DOHH2 (cell line): ENCODE data around the gene MXD3.

Experiments
- H3F3A ChIP-seq: fragments of 200-600 bp; sonication (generic), shearing (Covaris generic); 2 replicates; pipeline ENCODE4 v1.6.0; 2016; ENCODE audit warnings: antibody characterized with exemption, mild to moderate bottlenecking; ENCODE audit not compliant: control insufficient read depth, insufficient read depth
- H3K27ac ChIP-seq: fragments of 200-600 bp; sonication (generic); 2 replicates; pipeline ENCODE4 v1.5.1; 2014; ENCODE audit warnings: low read depth, mild to moderate bottlenecking, low read length, moderate library complexity
- H3K27me3 ChIP-seq: fragments of 200-600 bp; sonication (generic); 2 replicates; pipeline ENCODE4 v1.6.1; 2014; ENCODE audit warnings: mild to moderate bottlenecking, low read length, mixed read lengths; ENCODE audit not compliant: control insufficient read depth
- H3K36me3 ChIP-seq: fragments of 200-600 bp; sonication (generic); 2 replicates; pipeline ENCODE4 v1.6.1; 2014; ENCODE audit warnings: mild to moderate bottlenecking, low read length, moderate library complexity, mixed read lengths; ENCODE audit not compliant: control insufficient read depth
- H3K4me1 ChIP-seq: fragments of 200-600 bp; sonication (generic); 2 replicates; pipeline ENCODE4 v1.6.1; 2014; ENCODE audit warnings: mild to moderate bottlenecking, low read length, mixed read lengths; ENCODE audit not compliant: control insufficient read depth
- H3K4me2 ChIP-seq: fragments of 200-600 bp; sonication (generic); 2 replicates; pipeline ENCODE4 v1.6.0; 2014; ENCODE audit warnings: mild to moderate bottlenecking, low read length, moderate library complexity
- H3K4me3 ChIP-seq: fragments of 200-600 bp; sonication (generic); 2 replicates; pipeline ENCODE4 v1.5.1; 2014; ENCODE audit warnings: mild to moderate bottlenecking, low read length, mixed read lengths
- H3K79me2 ChIP-seq: fragments of 200-600 bp; sonication (generic); 2 replicates; pipeline ENCODE4 v1.6.1; 2014; ENCODE audit warnings: mild to moderate bottlenecking, low read length, mixed read lengths; ENCODE audit not compliant: control insufficient read depth
- H3K9me2 ChIP-seq: fragments of 200-600 bp; sonication (generic); replicated peaks from 2 replicates; pipeline ENCODE4 v1.6.1; 2014; ENCODE audit warnings: mild to moderate bottlenecking, low read length, mixed read lengths; ENCODE audit not compliant: control insufficient read depth
- H3K9me3 ChIP-seq: fragments of 200-600 bp; sonication (generic); 2 replicates; pipeline ENCODE4 v1.6.1; 2014; ENCODE audit warnings: antibody characterized with exemption, low read length, mixed read lengths; ENCODE audit not compliant: control insufficient read depth, insufficient read depth
- H4K20me1 ChIP-seq: fragments of 200-600 bp; sonication (generic); 2 replicates; pipeline ENCODE4 v1.6.0; 2014; ENCODE audit warnings: low read depth, mild to moderate bottlenecking, antibody characterized with exemption, low read length, moderate library complexity; ENCODE audit not compliant: control insufficient read depth, insufficient read depth
- CTCF ChIP-seq: fragments of 200-600 bp; sonication (generic); IDR thresholded peaks from one replicate; pipeline ENCODE4 v1.5.1; 2014; ENCODE audit warnings: antibody characterized with exemption, mild to moderate bottlenecking, low read depth, low read length; ENCODE audit not compliant: poor library complexity, severe bottlenecking
- EZH2phosphoT487 ChIP-seq: fragments of 200-600 bp; sonication (generic); IDR thresholded peaks from 2 replicates; pipeline ENCODE4 v1.6.1; 2017; ENCODE audit warnings: borderline replicate concordance, mild to moderate bottlenecking, antibody characterized with exemption, low read length, moderate library complexity, mixed read lengths

The MXD3 gene

GRCh38 chr5:177354711-177355110 lies 43.0 kb upstream of the MXD3 start:
- Histone ChIP-seq H3F3A (0 out of 2 replicates have a peak, but pooled peaks cover 2% of the 10 kb centered on the region), H3K27me3 (no peaks in the 10 kb centered on the region), H3K9me2 (no peaks in the 10 kb centered on the region), H3K36me3 (peaks cover 10% of the 10 kb centered on the region), H4K20me1 (peaks cover 9% of the 10 kb centered on the region; the same call in 1 of the 2 replicates), H3K79me2 (peaks cover 31% of the 10 kb centered on the region), H3K4me3 (no peak overlapping the region), H3K4me1 (peaks cover 56% of the 10 kb centered on the region), H3K27ac (no peak overlapping the region), H3K4me2 (no peak overlapping the region), H3K9me3 (peaks cover 4% of the 10 kb centered on the region; the same call in 1 of the 2 replicates)
- TF ChIP-seq CTCF (no peak), EZH2phosphoT487 (no peak)

GRCh38 chr5:177354256-177354655 lies 42.6 kb upstream of the MXD3 start:
- no peak overlapping the region for H3K4me2 ChIP-seq
- no peak overlapping the region for H3K4me3 ChIP-seq
- H3K27me3 ChIP-seq, result no peaks in the 10 kb centered on the region
- H3K9me3 ChIP-seq, result peaks cover 4% of the 10 kb centered on the region; the same call in 1 of the 2 replicates
- TF ChIP-seq EZH2phosphoT487 (no peak), CTCF (no peak)
- H3K79me2 ChIP-seq, result peaks cover 34% of the 10 kb centered on the region
- H3K27ac ChIP-seq, result no peak overlapping the region
- H3K36me3 ChIP-seq, result peaks cover 15% of the 10 kb centered on the region
- peaks cover 56% of the 10 kb centered on the region for H3K4me1 ChIP-seq
- 0 out of 2 replicates have a peak, but pooled peaks cover 2% of the 10 kb centered on the region for H3F3A ChIP-seq
- H3K9me2 ChIP-seq, result no peaks in the 10 kb centered on the region
- H4K20me1 ChIP-seq, result peaks cover 13% of the 10 kb centered on the region; the same call in 1 of the 2 replicates

- Histone ChIP-seq H3K79me2 (peaks cover 36% of the 10 kb centered on the region), H3K27me3 (no peaks in the 10 kb centered on the region), H3K9me2 (no peaks in the 10 kb centered on the region), H3K4me1 (peaks cover 49% of the 10 kb centered on the region), H3K4me2 (no peak overlapping the region), H3K27ac (no peak overlapping the region), H3K36me3 (peaks cover 23% of the 10 kb centered on the region), H4K20me1 (peaks cover 15% of the 10 kb centered on the region; the same call in 1 of the 2 replicates), H3F3A (0 out of 2 replicates have a peak, but pooled peaks cover 2% of the 10 kb centered on the region), H3K4me3 (no peak overlapping the region), H3K9me3 (peaks cover 4% of the 10 kb centered on the region; the same call in 1 of the 2 replicates)
- TF ChIP-seq CTCF, result no peak
- TF ChIP-seq EZH2phosphoT487, result no peak
Measured at GRCh38 chr5:177353093-177353492, 41.4 kb upstream of the MXD3 start.
